GM12892 (cell line): ENCODE measurements around the gene COPS8.

Experiments used
- POLR2A ChIP-seq: IDR thresholded peaks from 2 replicates; pipeline ENCODE4 v1.6.1; 2011; ENCODE audit warnings: low read depth, low read length, control low read depth
- POLR2AphosphoS5 ChIP-seq: IDR thresholded peaks from 2 replicates; pipeline ENCODE4 v1.6.1; 2011; ENCODE audit warnings: low read depth, low read length, control low read depth
- TAF1 ChIP-seq: IDR thresholded peaks from 2 replicates; pipeline ENCODE4 v1.6.1; 2011; ENCODE audit warnings: low read depth, mild to moderate bottlenecking, control low read depth, low read length, borderline replicate concordance

DNA sequence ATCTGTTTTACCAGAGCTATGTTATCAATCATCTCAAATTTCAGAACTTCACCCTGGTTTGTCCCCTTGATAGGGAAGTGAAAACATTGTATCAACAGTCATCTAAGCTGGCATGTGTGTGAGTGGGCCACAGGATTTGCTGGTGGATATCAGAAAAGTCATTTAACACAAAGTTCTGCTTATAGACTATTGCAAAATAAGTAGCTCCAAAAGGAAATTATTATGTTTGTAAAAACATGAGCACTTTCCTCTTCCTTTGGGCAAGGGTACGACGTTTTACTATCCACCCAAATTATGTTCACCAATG is 20.7 kb upstream of the COPS8 start:
- TF ChIP-seq POLR2A (no peak), POLR2AphosphoS5 (no peak), TAF1 (no peak)
